Mammary epithelial cell (primary cell): ENCODE data around the gene USP20.

ENCODE experiments used
- EZH2 ChIP-seq: IDR thresholded peaks from 2 replicates; pipeline ENCODE4 v1.6.1; 2012; ENCODE audit warnings: low read length, inconsistent platforms, borderline replicate concordance
- TF ChIP-seq, protein P1 (sequence below), 2 donors: IDR thresholded peaks in 1 of 2; conservative IDR thresholded peaks in 1 of 2; 2 replicates each; pipeline ENCODE4 v1.5.1; 2011 to 2012; ENCODE audit warnings: inconsistent platforms in 2 of 2, low read length in 2 of 2, mild to moderate bottlenecking in 2 of 2, control low read depth in 1 of 2, low read depth in 1 of 2; ENCODE audit not compliant: insufficient read depth in 1 of 2; ENCODE audit errors: extremely low read depth in 1 of 2

GRCh38 chr9:129868872-129869486, 33.7 kb downstream of the USP20 start:
- no peak for TF ChIP-seq EZH2
- TF ChIP-seq, protein P1, sequence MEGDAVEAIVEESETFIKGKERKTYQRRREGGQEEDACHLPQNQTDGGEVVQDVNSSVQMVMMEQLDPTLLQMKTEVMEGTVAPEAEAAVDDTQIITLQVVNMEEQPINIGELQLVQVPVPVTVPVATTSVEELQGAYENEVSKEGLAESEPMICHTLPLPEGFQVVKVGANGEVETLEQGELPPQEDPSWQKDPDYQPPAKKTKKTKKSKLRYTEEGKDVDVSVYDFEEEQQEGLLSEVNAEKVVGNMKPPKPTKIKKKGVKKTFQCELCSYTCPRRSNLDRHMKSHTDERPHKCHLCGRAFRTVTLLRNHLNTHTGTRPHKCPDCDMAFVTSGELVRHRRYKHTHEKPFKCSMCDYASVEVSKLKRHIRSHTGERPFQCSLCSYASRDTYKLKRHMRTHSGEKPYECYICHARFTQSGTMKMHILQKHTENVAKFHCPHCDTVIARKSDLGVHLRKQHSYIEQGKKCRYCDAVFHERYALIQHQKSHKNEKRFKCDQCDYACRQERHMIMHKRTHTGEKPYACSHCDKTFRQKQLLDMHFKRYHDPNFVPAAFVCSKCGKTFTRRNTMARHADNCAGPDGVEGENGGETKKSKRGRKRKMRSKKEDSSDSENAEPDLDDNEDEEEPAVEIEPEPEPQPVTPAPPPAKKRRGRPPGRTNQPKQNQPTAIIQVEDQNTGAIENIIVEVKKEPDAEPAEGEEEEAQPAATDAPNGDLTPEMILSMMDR (conservative IDR thresholded peaks at IDR 0.05 in 1 of 2, IDR thresholded peaks at IDR 0.05 in 1 of 2; ENCODE audit: extremely low read depth in 1 of 2, insufficient read depth in 1 of 2, low read depth in 1 of 2, low read length in 2 of 2): no peak
